GM12878 (cell line): ENCODE data around the gene DARS1. TPM values are rescaled to one million over a fixed set of nuclear protein-coding genes. Genes with fewer than 3 reads are reported as not detected.
A peak's percentile ranks its signal among the peaks of the same experiment; 100 is the strongest.

Experiments used
- ATAC-seq: fragments of 200-7000 bp; cut with Tn5 transposase; 3 replicates; pipeline ENCODE4 v1.9.1; 2020; ENCODE audit warnings: mild to moderate bottlenecking, moderate library complexity
- BruUV-seq: library from RNA; stranded (reverse); fragments of 400-500 nt; replicated peaks from 2 replicates; lab custom pipeline; 2021; lab: Mats Ljungman, UMichigan
- CTCF ChIA-PET: fragments of 300-600 bp; sonication (Branson Sonifier 250); formaldehyde crosslinking; extraction: SDS; loops from one replicate; lab custom pipeline; 2021; ENCODE audit warnings: inconsistent platforms; lab: Yijun Ruan, JAX
- POLR2A ChIA-PET: fragments of 350-600 bp; formaldehyde crosslinking; extraction: SDS; loops from one replicate; lab custom pipeline; 2021; ENCODE audit warnings: inconsistent platforms; lab: Charles Lee
- RAD21 ChIA-PET: fragments of 300-600 bp; sonication (Branson Sonifier 250); formaldehyde crosslinking; loops from one replicate; lab custom pipeline; 2023; ENCODE audit warnings: antibody characterized with exemption; ENCODE audit not compliant: unreplicated experiment; lab: Charles Lee
- SMC1A ChIA-PET: fragments of 300-600 bp; sonication (Branson Sonifier 250); formaldehyde crosslinking; loops from one replicate; lab custom pipeline; 2023; ENCODE audit not compliant: unreplicated experiment, uncharacterized antibody; lab: Charles Lee
- DNase-seq: peaks from one replicate; pipeline ENCODE4 v3.0.0-alpha.2; 2011; ENCODE audit warnings: low read depth, low spot score
- FAIRE-seq: peaks from 3 replicates; lab custom pipeline; 2011; peaks lifted over from hg19 to GRCh38; lab: Jason Lieb, UNC
- H2AFZ ChIP-seq: 2 replicates; pipeline ENCODE4 v1.6.0; 2011; ENCODE audit warnings: low read depth, low read length, control low read depth; ENCODE audit not compliant: control insufficient read depth
- H3K27ac ChIP-seq: 2 replicates; pipeline ENCODE4 v1.5.1; 2011; ENCODE audit warnings: control low read depth; ENCODE audit not compliant: control insufficient read depth, insufficient read depth
- H3K27me3 ChIP-seq, 2 experiments: replicated peaks in 1 of 2; 2 replicates each; pipeline versions ENCODE4 v1.6.0 to v1.6.1; 2011; ENCODE audit warnings: low read length in 1 of 2; ENCODE audit not compliant: control insufficient read depth in 2 of 2, insufficient read depth in 2 of 2
- H3K36me3 ChIP-seq, 2 experiments: 2 replicates each; pipeline ENCODE4 v1.5.1; 2011; ENCODE audit warnings: low read length in 1 of 2; ENCODE audit not compliant: control insufficient read depth in 2 of 2, insufficient read depth in 2 of 2
- H3K4me1 ChIP-seq: 2 replicates; pipeline ENCODE4 v1.6.1; 2011; ENCODE audit warnings: mild to moderate bottlenecking, low read length, moderate library complexity, mixed read lengths; ENCODE audit not compliant: control insufficient read depth, insufficient read depth
- H3K4me2 ChIP-seq: 2 replicates; pipeline ENCODE4 v1.6.0; 2011; ENCODE audit warnings: control low read depth; ENCODE audit not compliant: control insufficient read depth, insufficient read depth
- H3K4me3 ChIP-seq: fragments of 200-600 bp; sonication (generic); 2 replicates; pipeline ENCODE4 v1.5.1; 2016
- H3K79me2 ChIP-seq: 2 replicates; pipeline ENCODE4 v1.6.0; 2011; ENCODE audit warnings: low read length; ENCODE audit not compliant: control insufficient read depth, insufficient read depth
- H3K9ac ChIP-seq: 2 replicates; pipeline ENCODE4 v1.8.0; 2011; ENCODE audit warnings: low read length, control low read depth, mixed read lengths; ENCODE audit not compliant: control insufficient read depth, insufficient read depth
- H3K9me3 ChIP-seq: replicated peaks from 3 replicates; pipeline ENCODE4 v1.5.1; 2011; ENCODE audit warnings: mild to moderate bottlenecking, low read length; ENCODE audit not compliant: control insufficient read depth, insufficient read depth
- H4K20me1 ChIP-seq: 2 replicates; pipeline ENCODE4 v1.6.0; 2011; ENCODE audit not compliant: control insufficient read depth, insufficient read depth
- CBX5 ChIP-seq: sonication (generic); IDR thresholded peaks from 2 replicates; pipeline ENCODE4 v1.6.1; 2016; ENCODE audit warnings: low read depth, moderate library complexity, mild to moderate bottlenecking, inconsistent platforms
- CEBPB ChIP-seq, 2 experiments: fragments of 150-350 bp in 1 of 2; IDR thresholded peaks; 2 replicates each; pipeline ENCODE4 v1.6.1; 2012 to 2014; ENCODE audit warnings: low read depth in 2 of 2, low read length in 2 of 2, borderline replicate concordance in 1 of 2, inconsistent platforms in 1 of 2
- CREM ChIP-seq: IDR thresholded peaks from 2 replicates; pipeline ENCODE4 v1.6.1; 2014; ENCODE audit warnings: antibody characterized with exemption, low read depth
- EP300 ChIP-seq, 2 experiments: fragments of 150-350 bp in 1 of 2; IDR thresholded peaks; 2 replicates each; pipeline ENCODE4 v1.6.1; 2011 to 2012; ENCODE audit warnings: low read depth in 2 of 2, low read length in 2 of 2, borderline replicate concordance in 1 of 2, improper control_type of control experiment in 1 of 2, inconsistent platforms in 1 of 2; ENCODE audit not compliant: control insufficient read depth in 1 of 2
- HDAC6 ChIP-seq: fragments of 200-600 bp; sonication (generic); IDR thresholded peaks from one replicate; pipeline ENCODE4 v1.8.0; 2017; ENCODE audit warnings: antibody characterized with exemption; ENCODE audit not compliant: unreplicated experiment
- HDGF ChIP-seq: fragments of 450-650 bp; IDR thresholded peaks from 2 replicates; pipeline ENCODE4 v1.6.1; 2016; ENCODE audit warnings: antibody characterized with exemption
- KAT2A ChIP-seq: conservative IDR thresholded peaks from 2 replicates; pipeline ENCODE4 v1.6.1; 2011; ENCODE audit warnings: low read depth, low read length; ENCODE audit not compliant: control insufficient read depth
- NR2C1 ChIP-seq: fragments of 450-650 bp; IDR thresholded peaks from 2 replicates; pipeline ENCODE4 v1.6.1; 2017; ENCODE audit warnings: antibody characterized with exemption, mild to moderate bottlenecking, moderate library complexity
- RCOR1 ChIP-seq: conservative IDR thresholded peaks from 2 replicates; pipeline ENCODE4 v1.6.1; 2012; ENCODE audit warnings: low read depth, low read length, improper control_type of control experiment
- SIN3A ChIP-seq: IDR thresholded peaks from 2 replicates; pipeline ENCODE4 v1.6.1; 2012; ENCODE audit warnings: low read depth, low read length, improper control_type of control experiment
- SMAD5 ChIP-seq: IDR thresholded peaks from 2 replicates; pipeline ENCODE4 v1.6.1; 2016; ENCODE audit warnings: antibody characterized with exemption, low read depth
- WRNIP1 ChIP-seq: IDR thresholded peaks from 2 replicates; pipeline ENCODE4 v1.6.1; 2011; ENCODE audit warnings: low read depth, low read length, improper control_type of control experiment, borderline replicate concordance
- WGBS: methylation state at CpG from one replicate; pipeline ENCODE4 v1.1.6; 2016; ENCODE audit warnings: low lambda C conversion rate; ENCODE audit not compliant: insufficient replicate concordance, insufficient coverage; ENCODE audit errors: missing lambda C conversion rate; 5-methylcytosine and 5-hydroxymethylcytosine counted together
- in situ Hi-C: fragments of 300-500 bp; cut with MboI; formaldehyde crosslinking; loops from 9 replicates; pipeline ENCODE4 v1.14.3; 2018; ENCODE audit warnings: mixed read lengths
- intact Hi-C: fragments of 100-400 bp; cut with micrococcal nuclease; formaldehyde crosslinking; loops from one replicate; pipeline ENCODE4 v1.14.2; 2022; ENCODE audit not compliant: unreplicated experiment
- polyA plus RNA-seq, 11 experiments: library from polyadenylated mRNA; depleted of rRNA in 4 of 11; unstranded in 6 of 11; stranded (reverse) in 5 of 11; fragments of >200 nt; fragmentation: Nextera tagmentation in 4 of 11; fragmentation: Illumina TruSeq in 1 of 11; extraction: Ambion mirVana in 4 of 11; extraction: Trizol in 1 of 11; gene quantifications; 1 replicate in 1 of 11; 2 replicates in 10 of 11; pipeline versions ENCODE4 v1.2.1 to v1.2.3, GENCODE V29; 2011 to 2016; ENCODE audit warnings: inconsistent platforms in 2 of 11, missing spikeins in 2 of 11, low read depth in 1 of 11
- total RNA-seq, 4 experiments: library from RNA; depleted of rRNA in 3 of 4; stranded (reverse); fragments of >200 nt in 3 of 4; fragmentation: Illumina TruSeq in 1 of 4; extraction: Trizol in 1 of 4; gene quantifications; 2 replicates each; pipeline versions ENCODE4 v1.2.1 to v1.2.3, GENCODE V29; 2013 to 2021
- TF ChIP-seq, protein P1 (sequence below): fragments of 450-650 bp; IDR thresholded peaks from 2 replicates; pipeline ENCODE4 v1.6.1; 2016; ENCODE audit warnings: mild to moderate bottlenecking
- TF ChIP-seq, protein P2 (sequence below): IDR thresholded peaks from 2 replicates; pipeline ENCODE4 v1.6.1; 2012; ENCODE audit warnings: low read depth, low read length, improper control_type of control experiment
- TF ChIP-seq, protein P3 (sequence below): IDR thresholded peaks from 2 replicates; pipeline ENCODE4 v1.6.1; 2011; ENCODE audit warnings: low read depth, low read length, improper control_type of control experiment, borderline replicate concordance
- TF ChIP-seq, protein P4 (sequence below): fragments of 450-650 bp; IDR thresholded peaks from 2 replicates; pipeline ENCODE4 v1.6.1; 2018; ENCODE audit warnings: borderline replicate concordance, mild to moderate bottlenecking; ENCODE audit not compliant: partially characterized antibody

DARS1 gene
- total and polyA plus RNA-seq, 10 of the 15 experiments (the other 5 are each of a cell fraction or from before 2014, with no cell fraction given): 91.0 to 387 (median 137) TPM

DNA sequence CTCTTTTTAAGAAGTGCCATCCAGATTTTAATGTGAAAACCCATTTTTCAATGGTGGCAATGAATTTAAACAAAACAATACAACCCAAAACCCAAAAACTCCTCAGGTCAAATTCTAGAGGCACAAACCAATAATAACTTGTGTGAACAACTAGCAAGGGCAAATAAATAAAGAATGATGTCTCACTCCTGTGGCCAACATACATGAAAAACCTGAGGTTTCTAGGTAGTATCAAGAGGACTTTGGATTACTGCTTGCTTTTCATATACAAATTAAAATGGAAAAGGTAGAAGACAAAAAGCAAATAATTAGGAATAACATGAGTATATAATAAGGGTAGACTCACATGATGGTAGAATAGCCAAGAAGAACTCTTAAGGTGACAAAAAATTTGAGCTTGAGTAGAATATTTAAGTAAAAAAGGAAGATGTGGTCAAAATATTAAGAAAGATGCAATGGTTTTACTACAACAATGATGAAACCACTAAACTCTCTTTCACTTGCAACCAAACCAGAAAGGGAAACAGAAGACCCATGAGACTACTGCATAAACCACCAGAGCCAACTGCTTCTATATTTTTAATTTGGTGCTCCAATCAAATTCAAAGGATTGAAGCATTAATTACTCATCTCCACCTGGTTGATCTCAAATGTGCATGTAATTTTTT, 53.5 kb downstream of the DARS1 start (continued):
- TF ChIP-seq, protein P1, sequence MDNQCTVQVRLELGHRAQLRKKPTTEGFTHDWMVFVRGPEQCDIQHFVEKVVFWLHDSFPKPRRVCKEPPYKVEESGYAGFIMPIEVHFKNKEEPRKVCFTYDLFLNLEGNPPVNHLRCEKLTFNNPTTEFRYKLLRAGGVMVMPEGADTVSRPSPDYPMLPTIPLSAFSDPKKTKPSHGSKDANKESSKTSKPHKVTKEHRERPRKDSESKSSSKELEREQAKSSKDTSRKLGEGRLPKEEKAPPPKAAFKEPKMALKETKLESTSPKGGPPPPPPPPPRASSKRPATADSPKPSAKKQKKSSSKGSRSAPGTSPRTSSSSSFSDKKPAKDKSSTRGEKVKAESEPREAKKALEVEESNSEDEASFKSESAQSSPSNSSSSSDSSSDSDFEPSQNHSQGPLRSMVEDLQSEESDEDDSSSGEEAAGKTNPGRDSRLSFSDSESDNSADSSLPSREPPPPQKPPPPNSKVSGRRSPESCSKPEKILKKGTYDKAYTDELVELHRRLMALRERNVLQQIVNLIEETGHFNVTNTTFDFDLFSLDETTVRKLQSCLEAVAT: peak; percentile 79

DNA sequence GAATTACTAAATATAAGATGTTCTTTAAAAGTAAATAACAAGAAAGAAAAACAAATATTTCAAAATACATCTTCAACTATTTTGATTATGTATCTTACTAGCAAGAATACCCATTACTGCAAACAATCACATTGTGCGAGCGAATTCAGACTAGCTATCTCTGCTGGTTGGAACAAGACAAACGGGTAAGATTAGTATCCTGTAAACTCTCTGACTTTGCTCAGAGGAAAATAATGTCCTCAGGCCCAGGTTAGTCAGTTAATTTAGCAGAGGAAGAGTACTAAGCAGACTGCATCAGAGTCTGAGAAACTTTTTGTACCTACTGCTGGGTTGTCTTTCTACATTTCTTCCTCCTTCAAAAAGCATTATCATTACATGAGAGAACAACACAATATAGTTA, 58.8 kb downstream of the DARS1 start:
- intact Hi-C loops: no loop called here
- no peak overlapping the region for H3K27ac ChIP-seq
- H3K79me2 ChIP-seq: no peaks in the 10 kb centered on the region
- no peak overlapping the region for H3K4me2 ChIP-seq
- FAIRE-seq (no peak), ATAC-seq (no peak), DNase-seq (no peak)
- RAD21 ChIA-PET: interaction anchor here (0.7 kb wide), 1 partner anchor 34 kb away, joined by 3 read pairs; no protein-coding TSS in a partner anchor
- peaks cover 2% of the 10 kb centered on the region for H3K4me1 ChIP-seq
- BruUV-seq: no TSS peak
- peaks cover 0 to 21% of the 10 kb centered on the region in 2 experiments; a peak in 2 of 4 replicates for H3K36me3 ChIP-seq
- WGBS: 97% methylated on average over 3 of the region's 3 CpGs
- in situ Hi-C loops: no loop called here
- H2AFZ ChIP-seq: no peak overlapping the region
- CTCF ChIA-PET: interaction anchor here (0.6 to 1.0 kb wide), 2 partner anchors 130 to 458 kb away, joined by 3 to 4 read pairs; no protein-coding TSS in a partner anchor
- POLR2A ChIA-PET: no interaction called here
- no peaks in the 10 kb centered on the region for H4K20me1 ChIP-seq
- H3K4me3 ChIP-seq: no peak overlapping the region
- H3K27me3 ChIP-seq: no peaks in the 10 kb centered on the region
- no peak overlapping the region for H3K9ac ChIP-seq
- SMC1A ChIA-PET: interaction anchor here (1.4 kb wide), 1 partner anchor 8 kb away, joined by 5 read pairs; no protein-coding TSS in a partner anchor
- no peaks in the 10 kb centered on the region for H3K9me3 ChIP-seq
- TF ChIP-seq HDAC6 (no peak), CBX5 (no peak), CEBPB (IDR thresholded peaks at IDR 0.05; ENCODE audit: borderline replicate concordance in 1 of 2, low read depth in 2 of 2, low read length in 2 of 2) (no peak), HDGF (no peak), NR2C1 (no peak), WRNIP1 (no peak), KAT2A (no peak), SIN3A (no peak), EP300 (IDR thresholded peaks at IDR 0.05; ENCODE audit: borderline replicate concordance in 1 of 2, control insufficient read depth in 1 of 2, low read depth in 2 of 2, low read length in 2 of 2) (no peak), SMAD5 (no peak), RCOR1 (no peak), CREM (no peak)
- TF ChIP-seq, protein P2, sequence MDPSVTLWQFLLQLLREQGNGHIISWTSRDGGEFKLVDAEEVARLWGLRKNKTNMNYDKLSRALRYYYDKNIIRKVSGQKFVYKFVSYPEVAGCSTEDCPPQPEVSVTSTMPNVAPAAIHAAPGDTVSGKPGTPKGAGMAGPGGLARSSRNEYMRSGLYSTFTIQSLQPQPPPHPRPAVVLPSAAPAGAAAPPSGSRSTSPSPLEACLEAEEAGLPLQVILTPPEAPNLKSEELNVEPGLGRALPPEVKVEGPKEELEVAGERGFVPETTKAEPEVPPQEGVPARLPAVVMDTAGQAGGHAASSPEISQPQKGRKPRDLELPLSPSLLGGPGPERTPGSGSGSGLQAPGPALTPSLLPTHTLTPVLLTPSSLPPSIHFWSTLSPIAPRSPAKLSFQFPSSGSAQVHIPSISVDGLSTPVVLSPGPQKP: no peak
- TF ChIP-seq, protein P3, sequence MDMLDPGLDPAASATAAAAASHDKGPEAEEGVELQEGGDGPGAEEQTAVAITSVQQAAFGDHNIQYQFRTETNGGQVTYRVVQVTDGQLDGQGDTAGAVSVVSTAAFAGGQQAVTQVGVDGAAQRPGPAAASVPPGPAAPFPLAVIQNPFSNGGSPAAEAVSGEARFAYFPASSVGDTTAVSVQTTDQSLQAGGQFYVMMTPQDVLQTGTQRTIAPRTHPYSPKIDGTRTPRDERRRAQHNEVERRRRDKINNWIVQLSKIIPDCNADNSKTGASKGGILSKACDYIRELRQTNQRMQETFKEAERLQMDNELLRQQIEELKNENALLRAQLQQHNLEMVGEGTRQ: no peak
- TF ChIP-seq, protein P4, sequence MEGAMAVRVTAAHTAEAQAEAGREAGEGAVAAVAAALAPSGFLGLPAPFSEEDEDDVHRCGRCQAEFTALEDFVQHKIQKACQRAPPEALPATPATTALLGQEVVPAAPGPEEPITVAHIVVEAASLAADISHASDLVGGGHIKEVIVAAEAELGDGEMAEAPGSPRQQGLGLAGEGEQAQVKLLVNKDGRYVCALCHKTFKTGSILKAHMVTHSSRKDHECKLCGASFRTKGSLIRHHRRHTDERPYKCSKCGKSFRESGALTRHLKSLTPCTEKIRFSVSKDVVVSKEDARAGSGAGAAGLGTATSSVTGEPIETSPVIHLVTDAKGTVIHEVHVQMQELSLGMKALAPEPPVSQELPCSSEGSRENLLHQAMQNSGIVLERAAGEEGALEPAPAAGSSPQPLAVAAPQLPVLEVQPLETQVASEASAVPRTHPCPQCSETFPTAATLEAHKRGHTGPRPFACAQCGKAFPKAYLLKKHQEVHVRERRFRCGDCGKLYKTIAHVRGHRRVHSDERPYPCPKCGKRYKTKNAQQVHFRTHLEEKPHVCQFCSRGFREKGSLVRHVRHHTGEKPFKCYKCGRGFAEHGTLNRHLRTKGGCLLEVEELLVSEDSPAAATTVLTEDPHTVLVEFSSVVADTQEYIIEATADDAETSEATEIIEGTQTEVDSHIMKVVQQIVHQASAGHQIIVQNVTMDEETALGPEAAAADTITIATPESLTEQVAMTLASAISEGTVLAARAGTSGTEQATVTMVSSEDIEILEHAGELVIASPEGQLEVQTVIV: no peak
